H9 (cell line): ENCODE measurements around the gene PDXK. TPM values are rescaled to one million over a fixed set of nuclear protein-coding genes. Genes with fewer than 3 reads are reported as not detected.
A peak's percentile ranks its signal among the peaks of the same experiment; 100 is the strongest.

ENCODE experiments used
- DNase-seq: peaks from one replicate; pipeline ENCODE4 v3.0.0-alpha.2; 2017
- H2AFZ ChIP-seq: one replicate; pipeline ENCODE4 v1.6.1; 2013; ENCODE audit warnings: mild to moderate bottlenecking, low read length, control low read depth, moderate library complexity
- H2AK5ac ChIP-seq: 2 replicates; pipeline ENCODE4 v1.6.1; 2013; ENCODE audit warnings: low read length, control low read depth, mixed read lengths; ENCODE audit not compliant: insufficient read length
- H2BK120ac ChIP-seq: one replicate; pipeline ENCODE4 v1.6.1; 2013; ENCODE audit warnings: low read depth, mild to moderate bottlenecking, low read length, control low read depth, inconsistent platforms; ENCODE audit not compliant: poor library complexity, severe bottlenecking
- H2BK12ac ChIP-seq: 2 replicates; pipeline ENCODE4 v1.6.1; 2013; ENCODE audit warnings: low read length, control low read depth, mixed read lengths, low read depth; ENCODE audit not compliant: insufficient read length
- H2BK15ac ChIP-seq: 2 replicates; pipeline ENCODE4 v1.6.1; 2013; ENCODE audit warnings: low read depth, low read length, control low read depth
- H2BK20ac ChIP-seq: one replicate; pipeline ENCODE4 v1.6.1; 2013; ENCODE audit warnings: low read depth, mild to moderate bottlenecking, low read length, control low read depth, inconsistent platforms; ENCODE audit not compliant: poor library complexity, severe bottlenecking
- H2BK5ac ChIP-seq: 2 replicates; pipeline ENCODE4 v1.6.1; 2013; ENCODE audit warnings: low read length, control low read depth, mixed read lengths; ENCODE audit not compliant: insufficient read length
- H3K14ac ChIP-seq: 2 replicates; pipeline ENCODE4 v1.6.1; 2013; ENCODE audit warnings: low read length, control low read depth; ENCODE audit not compliant: insufficient read depth
- H3K18ac ChIP-seq: 2 replicates; pipeline ENCODE4 v1.6.1; 2013; ENCODE audit warnings: low read depth, mild to moderate bottlenecking, mixed read lengths, low read length, control low read depth; ENCODE audit not compliant: insufficient read length
- H3K23ac ChIP-seq: 2 replicates; pipeline ENCODE4 v1.6.1; 2013; ENCODE audit warnings: low read length, control low read depth, mixed read lengths, low read depth; ENCODE audit not compliant: insufficient read length
- H3K23me2 ChIP-seq: 2 replicates; pipeline ENCODE4 v1.6.1; 2013; ENCODE audit warnings: low read depth, mild to moderate bottlenecking, mixed read lengths, low read length, control low read depth; ENCODE audit not compliant: insufficient read length, poor library complexity, severe bottlenecking
- H3K27ac ChIP-seq: 2 replicates; pipeline ENCODE4 v1.5.1; 2013; ENCODE audit warnings: low read length, control low read depth, mixed read lengths, low read depth; ENCODE audit not compliant: insufficient read length
- H3K27me3 ChIP-seq: 2 replicates; pipeline ENCODE4 v1.6.1; 2013; ENCODE audit warnings: low read length, control low read depth, inconsistent platforms; ENCODE audit not compliant: insufficient read depth
- H3K4ac ChIP-seq: 2 replicates; pipeline ENCODE4 v1.6.1; 2013; ENCODE audit warnings: low read depth, mild to moderate bottlenecking, control low read depth, inconsistent platforms, low read length, moderate library complexity
- H3K4me1 ChIP-seq: 2 replicates; pipeline ENCODE4 v1.6.1; 2013; ENCODE audit warnings: low read length, control low read depth, inconsistent platforms; ENCODE audit not compliant: insufficient read depth
- H3K4me2 ChIP-seq: 2 replicates; pipeline ENCODE4 v1.6.1; 2013; ENCODE audit warnings: low read length, control low read depth, mixed read lengths; ENCODE audit not compliant: insufficient read length, insufficient read depth
- H3K56ac ChIP-seq: 2 replicates; pipeline ENCODE4 v1.6.1; 2013; ENCODE audit warnings: low read depth, mild to moderate bottlenecking, mixed read lengths, low read length, control low read depth; ENCODE audit not compliant: insufficient read length
- H3K79me1 ChIP-seq: 2 replicates; pipeline ENCODE4 v1.6.1; 2013; ENCODE audit warnings: low read depth, mild to moderate bottlenecking, moderate library complexity, low read length, control low read depth, inconsistent platforms; ENCODE audit not compliant: insufficient read depth, poor library complexity, severe bottlenecking
- H3K79me2 ChIP-seq: 2 replicates; pipeline ENCODE4 v1.6.1; 2013; ENCODE audit warnings: low read length, control low read depth, inconsistent platforms; ENCODE audit not compliant: insufficient read depth
- H3K9ac ChIP-seq: 2 replicates; pipeline ENCODE4 v1.6.1; 2013; ENCODE audit warnings: low read length, control low read depth, mixed read lengths; ENCODE audit not compliant: insufficient read length; ENCODE audit errors: extremely low read depth
- H3K9me3 ChIP-seq: one replicate; pipeline ENCODE4 v1.6.1; 2013; ENCODE audit warnings: low read depth, low read length, inconsistent platforms; ENCODE audit not compliant: control insufficient read depth
- H3T11ph ChIP-seq: one replicate; pipeline ENCODE4 v1.6.1; 2013; ENCODE audit warnings: mild to moderate bottlenecking, low read length, control low read depth, inconsistent platforms
- H4K20me1 ChIP-seq: one replicate; pipeline ENCODE4 v1.6.1; 2013; ENCODE audit not compliant: control insufficient read depth, insufficient read length, insufficient read depth
- H4K5ac ChIP-seq: 2 replicates; pipeline ENCODE4 v1.6.1; 2013; ENCODE audit warnings: low read depth, mild to moderate bottlenecking, mixed read lengths, low read length, control low read depth; ENCODE audit not compliant: insufficient read length
- H4K8ac ChIP-seq: replicated peaks from 2 replicates; pipeline ENCODE4 v1.6.1; 2013; ENCODE audit warnings: low read length, control low read depth, mixed read lengths, low read depth; ENCODE audit not compliant: insufficient read length
- H4K91ac ChIP-seq: 2 replicates; pipeline ENCODE4 v1.6.1; 2013; ENCODE audit warnings: low read depth, mild to moderate bottlenecking, moderate library complexity, mixed read lengths, low read length, control low read depth; ENCODE audit not compliant: insufficient read length
- H3K27ac Mint-ChIP-seq, 3 experiments: 2 replicates in 2 of 3; 3 replicates in 1 of 3; pipeline ENCODE4 v1.8.0; 2020 to 2021; ENCODE audit warnings: mixed read lengths in 3 of 3, mild to moderate bottlenecking in 1 of 3, moderate library complexity in 1 of 3
- H3K27me3 Mint-ChIP-seq: 2 replicates; pipeline ENCODE4 v1.8.0; 2021; ENCODE audit warnings: low read depth, mild to moderate bottlenecking, moderate library complexity, mixed read lengths
- H3K36me3 Mint-ChIP-seq, 3 experiments: 2 replicates in 2 of 3; 3 replicates in 1 of 3; pipeline ENCODE4 v1.8.0; 2020 to 2021; ENCODE audit warnings: low read depth in 3 of 3, mixed read lengths in 3 of 3; ENCODE audit not compliant: insufficient read depth in 1 of 3
- H3K4me1 Mint-ChIP-seq, 2 experiments: 2 replicates each; pipeline ENCODE4 v1.8.0; 2020; ENCODE audit warnings: mixed read lengths in 2 of 2
- H3K4me3 Mint-ChIP-seq, 2 experiments: 2 replicates in 1 of 2; 3 replicates in 1 of 2; pipeline ENCODE4 v1.8.0; 2020 to 2021; ENCODE audit warnings: mild to moderate bottlenecking in 2 of 2, mixed read lengths in 2 of 2, moderate library complexity in 1 of 2
- H3K9me3 Mint-ChIP-seq, 2 experiments: 2 replicates in 1 of 2; 3 replicates in 1 of 2; pipeline ENCODE4 v1.8.0; 2020; ENCODE audit warnings: mild to moderate bottlenecking in 2 of 2, mixed read lengths in 2 of 2, moderate library complexity in 1 of 2
- CTCF ChIP-seq: fragments of 200-600 bp; sonication (generic); conservative IDR thresholded peaks from 3 replicates; pipeline ENCODE4 v1.8.0; 2021; ENCODE audit warnings: antibody characterized with exemption, mild to moderate bottlenecking
- WGBS: extraction: QIAGEN DNeasy Blood & Tissue Kit; methylation state at CpG from one replicate; pipeline ENCODE4 v1.1.7; 2013; ENCODE audit warnings: missing lambda C conversion rate, low lambda C conversion rate, mixed read lengths; ENCODE audit not compliant: insufficient read length; ENCODE audit errors: extremely low coverage; 5-methylcytosine and 5-hydroxymethylcytosine counted together
- total RNA-seq: library from RNA; stranded (reverse); gene quantifications from 2 replicates; pipeline ENCODE4 v1.2.1, GENCODE V29; 2021

The PDXK gene
- total RNA-seq, 1 experiment from 2014 or later = 109 TPM

DNA sequence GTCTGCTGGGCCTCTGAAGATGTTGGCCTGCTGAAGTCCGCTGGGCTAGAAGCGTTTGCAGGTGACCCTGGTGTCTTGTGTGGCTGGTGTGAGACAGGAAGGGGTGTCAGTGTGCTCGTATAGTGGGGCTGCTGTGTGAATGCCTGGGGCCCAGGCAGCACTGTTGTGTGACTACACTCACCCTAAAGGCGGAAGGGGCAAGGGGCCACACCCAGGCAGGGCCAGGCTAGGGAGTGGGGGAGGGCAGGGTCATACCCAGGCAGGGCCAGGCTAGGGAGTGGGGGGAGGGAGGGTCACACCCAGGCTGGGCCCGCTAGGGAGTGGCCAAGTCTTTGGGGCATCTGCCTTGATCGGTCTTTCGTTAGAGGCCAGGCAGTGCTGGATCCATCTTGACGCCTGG, 25.0 kb downstream of the PDXK start:
- no peak for DNase-seq
- Histone ChIP-seq H4K8ac (no peak overlapping the region), H3K4me2 (no peak overlapping the region), H3K79me2 (no peaks in the 10 kb centered on the region), H3K23me2 (no peaks in the 10 kb centered on the region), H3T11ph (no peak overlapping the region), H2AFZ (no peak overlapping the region), H4K20me1 (peaks cover 4% of the 10 kb centered on the region), H4K91ac (no peak overlapping the region), H2BK20ac (no peak overlapping the region), H3K27me3 (no peaks in the 10 kb centered on the region), H2BK15ac (no peak overlapping the region), H3K23ac (no peak overlapping the region), H2BK5ac (no peak overlapping the region), H3K14ac (no peak overlapping the region), H3K56ac (no peak overlapping the region), H2BK120ac (no peak overlapping the region), H3K9me3 (no peaks in the 10 kb centered on the region), H2AK5ac (no peak overlapping the region), H3K18ac (no peak overlapping the region), H2BK12ac (no peak overlapping the region), H3K4ac (no peak overlapping the region), H3K79me1 (no peaks in the 10 kb centered on the region), H4K5ac (no peak overlapping the region), H3K4me1 (no peaks in the 10 kb centered on the region), H3K27ac (no peak overlapping the region), H3K9ac (no peak overlapping the region)
- H3K27ac Mint-ChIP-seq = 0 out of 7 replicates have a peak overlapping the region, but pooled peaks of 1 of the 3 experiments have one; percentile 47
- no peak overlapping the region; a peak in 1 of 5 replicates for H3K4me3 Mint-ChIP-seq
- H3K27me3 Mint-ChIP-seq = no peaks in the 10 kb centered on the region
- no peak for TF ChIP-seq CTCF
- WGBS = no CpG with 5 or more reads among the region's 8 CpGs
- H3K36me3 Mint-ChIP-seq = peaks cover 9 to 45% (median 37%) of the 10 kb centered on the region in 3 experiments; a peak in 6 of 7 replicates
- no peaks in the 10 kb centered on the region for H3K9me3 Mint-ChIP-seq
- peaks cover 14 to 17% of the 10 kb centered on the region in 2 experiments for H3K4me1 Mint-ChIP-seq
